Measurements from ENCODE around the gene SPI1. TPM values are rescaled to one million over a fixed set of nuclear protein-coding genes. Genes with fewer than 3 reads are reported as not detected.

SPI1 gene
- total RNA-seq, 1 donor from 2014 or later, result not detected

DNA sequence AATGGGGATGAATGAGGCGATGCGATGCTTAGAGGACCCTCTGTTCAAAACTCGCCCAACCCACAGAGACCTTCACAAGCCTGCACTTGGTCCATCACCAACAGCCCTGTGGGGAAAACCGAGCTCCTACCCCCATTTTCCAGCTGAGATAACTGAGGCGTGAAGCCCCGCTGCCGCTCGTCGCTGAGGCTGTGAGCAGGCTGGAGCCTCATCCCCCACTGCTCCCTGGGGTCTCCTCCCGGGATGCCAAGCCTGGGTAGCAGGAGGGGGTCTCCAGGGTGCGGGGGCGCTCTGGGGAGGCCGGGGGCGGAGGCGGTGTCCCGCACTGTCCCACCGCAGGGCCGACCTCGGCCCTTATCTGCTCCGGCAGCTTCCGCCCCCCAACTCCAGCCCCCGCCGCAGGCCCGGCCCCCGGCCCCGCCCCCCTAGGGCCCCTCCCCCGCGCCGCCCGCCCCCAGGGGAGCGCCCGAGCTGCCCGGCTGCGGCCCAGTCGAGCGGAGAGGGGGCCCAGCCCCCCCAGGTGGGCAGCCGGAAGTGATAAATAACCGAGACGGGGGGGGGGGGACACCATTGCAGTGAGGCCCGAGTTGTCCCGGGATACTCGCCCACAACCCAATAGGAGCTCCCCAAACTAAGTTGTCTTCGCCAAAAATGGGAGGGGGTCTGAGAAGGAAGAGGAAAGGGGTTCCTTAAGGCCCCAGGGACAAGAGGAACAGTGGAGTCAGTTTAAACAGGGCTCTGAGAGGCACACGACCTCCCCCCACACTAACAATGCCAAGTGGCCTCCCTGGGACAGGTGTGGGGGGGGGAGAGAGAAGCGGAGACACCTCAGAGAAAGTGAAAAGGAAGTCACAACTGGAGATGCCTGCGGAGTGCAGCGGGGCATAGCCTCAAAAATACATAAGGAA, 21.8 kb upstream of the SPI1 start:
- TF ChIP-seq, protein P1, sequence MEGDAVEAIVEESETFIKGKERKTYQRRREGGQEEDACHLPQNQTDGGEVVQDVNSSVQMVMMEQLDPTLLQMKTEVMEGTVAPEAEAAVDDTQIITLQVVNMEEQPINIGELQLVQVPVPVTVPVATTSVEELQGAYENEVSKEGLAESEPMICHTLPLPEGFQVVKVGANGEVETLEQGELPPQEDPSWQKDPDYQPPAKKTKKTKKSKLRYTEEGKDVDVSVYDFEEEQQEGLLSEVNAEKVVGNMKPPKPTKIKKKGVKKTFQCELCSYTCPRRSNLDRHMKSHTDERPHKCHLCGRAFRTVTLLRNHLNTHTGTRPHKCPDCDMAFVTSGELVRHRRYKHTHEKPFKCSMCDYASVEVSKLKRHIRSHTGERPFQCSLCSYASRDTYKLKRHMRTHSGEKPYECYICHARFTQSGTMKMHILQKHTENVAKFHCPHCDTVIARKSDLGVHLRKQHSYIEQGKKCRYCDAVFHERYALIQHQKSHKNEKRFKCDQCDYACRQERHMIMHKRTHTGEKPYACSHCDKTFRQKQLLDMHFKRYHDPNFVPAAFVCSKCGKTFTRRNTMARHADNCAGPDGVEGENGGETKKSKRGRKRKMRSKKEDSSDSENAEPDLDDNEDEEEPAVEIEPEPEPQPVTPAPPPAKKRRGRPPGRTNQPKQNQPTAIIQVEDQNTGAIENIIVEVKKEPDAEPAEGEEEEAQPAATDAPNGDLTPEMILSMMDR (conservative IDR thresholded peaks at IDR 0.05), result no peak
- Mint-ChIP-seq H3K4me1 (peaks cover 9% of the 10 kb centered on the region), H3K27me3 (ENCODE audit: low read depth) (no peaks in the 10 kb centered on the region), H3K27ac (ENCODE audit: unreplicated experiment) (no peak overlapping the region), H3K4me3 (peak overlapping the region; percentile 72), H3K9me3 (no peaks in the 10 kb centered on the region), H3K36me3 (ENCODE audit: low read depth) (no peaks in the 10 kb centered on the region)
- DNase-seq (ENCODE audit: low read depth, low spot score), result no peak

DNA sequence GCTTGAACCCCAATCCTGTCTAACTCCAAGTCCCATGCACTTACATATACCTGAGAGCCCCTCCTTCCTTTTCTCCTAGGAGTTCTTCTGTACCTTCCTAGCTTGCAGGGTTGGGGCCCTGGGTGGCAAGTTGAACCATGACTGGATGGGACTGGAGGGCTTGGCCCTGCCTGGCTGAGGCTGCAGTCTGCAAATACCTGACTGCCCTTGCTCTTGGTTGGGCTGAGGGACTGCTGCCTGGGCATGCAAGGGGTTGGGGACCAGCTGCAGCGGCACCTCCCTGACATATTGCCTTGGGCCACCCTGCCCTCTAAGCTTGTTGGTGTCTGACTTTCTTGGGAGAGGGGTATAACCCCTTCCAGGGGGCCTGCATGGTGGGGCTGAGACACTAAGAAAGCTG, 20.2 kb upstream of the SPI1 start:
- H3K4me3 Mint-ChIP-seq, result no peak overlapping the region
- TF ChIP-seq, protein P1 (conservative IDR thresholded peaks at IDR 0.05), result no peak
- H3K27me3 Mint-ChIP-seq (ENCODE audit: low read depth), result no peaks in the 10 kb centered on the region
- DNase-seq (ENCODE audit: low read depth, low spot score), result no peak
- H3K27ac Mint-ChIP-seq (ENCODE audit: unreplicated experiment), result no peak overlapping the region
- no peaks in the 10 kb centered on the region for H3K9me3 Mint-ChIP-seq
- H3K4me1 Mint-ChIP-seq, result peaks cover 9% of the 10 kb centered on the region
- H3K36me3 Mint-ChIP-seq (ENCODE audit: low read depth), result no peaks in the 10 kb centered on the region

DNA sequence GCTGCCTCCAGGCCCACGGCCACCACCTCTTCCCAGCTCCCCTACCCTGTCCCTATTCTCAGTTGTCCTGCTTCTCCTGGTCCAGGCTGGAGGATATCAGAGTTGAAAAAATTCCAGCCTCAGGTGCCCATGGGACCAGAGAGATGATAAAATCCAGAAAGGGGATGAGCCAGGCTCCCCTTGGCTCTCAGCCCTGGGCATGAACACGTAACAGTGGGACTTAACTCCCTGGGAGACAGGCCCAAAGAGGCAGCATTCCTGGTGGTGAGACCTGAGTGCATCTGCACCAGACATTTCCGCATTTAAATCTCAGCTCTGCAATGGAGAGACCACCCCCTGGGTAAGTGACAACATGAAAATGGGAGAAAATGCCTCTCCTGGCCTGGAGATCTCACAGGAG, 19.7 kb upstream of the SPI1 start:
- no peak overlapping the region for H3K27ac Mint-ChIP-seq (ENCODE audit: unreplicated experiment)
- no peaks in the 10 kb centered on the region for H3K9me3 Mint-ChIP-seq
- DNase-seq (ENCODE audit: low read depth, low spot score), result no peak
- no peaks in the 10 kb centered on the region for H3K36me3 Mint-ChIP-seq (ENCODE audit: low read depth)
- H3K27me3 Mint-ChIP-seq (ENCODE audit: low read depth), result no peaks in the 10 kb centered on the region
- peaks cover 9% of the 10 kb centered on the region for H3K4me1 Mint-ChIP-seq
- peak overlapping the region; percentile 31 for H3K4me3 Mint-ChIP-seq
- TF ChIP-seq, protein P1 (conservative IDR thresholded peaks at IDR 0.05), result no peak

DNA sequence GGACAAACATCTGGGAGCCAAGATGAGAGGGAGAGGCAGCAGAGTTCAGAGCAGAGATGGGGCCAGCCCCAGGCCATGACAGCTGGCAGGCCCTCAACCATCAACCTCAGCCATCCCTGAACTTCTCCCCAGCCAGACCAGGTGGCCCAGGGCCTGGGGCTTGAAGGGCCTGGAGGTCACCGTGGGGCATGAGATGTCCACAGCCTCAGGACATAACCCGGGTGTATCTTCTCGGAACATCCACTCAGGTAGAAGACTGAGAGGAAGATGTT, 17.6 kb upstream of the SPI1 start:
- H3K36me3 Mint-ChIP-seq (ENCODE audit: low read depth), result no peaks in the 10 kb centered on the region
- TF ChIP-seq, protein P1 (conservative IDR thresholded peaks at IDR 0.05), result no peak
- DNase-seq (ENCODE audit: low read depth, low spot score), result no peak
- peaks cover 9% of the 10 kb centered on the region for H3K4me1 Mint-ChIP-seq
- no peak overlapping the region for H3K27ac Mint-ChIP-seq (ENCODE audit: unreplicated experiment)
- H3K9me3 Mint-ChIP-seq, result no peaks in the 10 kb centered on the region
- H3K27me3 Mint-ChIP-seq (ENCODE audit: low read depth), result no peaks in the 10 kb centered on the region
- no peak overlapping the region for H3K4me3 Mint-ChIP-seq

DNA sequence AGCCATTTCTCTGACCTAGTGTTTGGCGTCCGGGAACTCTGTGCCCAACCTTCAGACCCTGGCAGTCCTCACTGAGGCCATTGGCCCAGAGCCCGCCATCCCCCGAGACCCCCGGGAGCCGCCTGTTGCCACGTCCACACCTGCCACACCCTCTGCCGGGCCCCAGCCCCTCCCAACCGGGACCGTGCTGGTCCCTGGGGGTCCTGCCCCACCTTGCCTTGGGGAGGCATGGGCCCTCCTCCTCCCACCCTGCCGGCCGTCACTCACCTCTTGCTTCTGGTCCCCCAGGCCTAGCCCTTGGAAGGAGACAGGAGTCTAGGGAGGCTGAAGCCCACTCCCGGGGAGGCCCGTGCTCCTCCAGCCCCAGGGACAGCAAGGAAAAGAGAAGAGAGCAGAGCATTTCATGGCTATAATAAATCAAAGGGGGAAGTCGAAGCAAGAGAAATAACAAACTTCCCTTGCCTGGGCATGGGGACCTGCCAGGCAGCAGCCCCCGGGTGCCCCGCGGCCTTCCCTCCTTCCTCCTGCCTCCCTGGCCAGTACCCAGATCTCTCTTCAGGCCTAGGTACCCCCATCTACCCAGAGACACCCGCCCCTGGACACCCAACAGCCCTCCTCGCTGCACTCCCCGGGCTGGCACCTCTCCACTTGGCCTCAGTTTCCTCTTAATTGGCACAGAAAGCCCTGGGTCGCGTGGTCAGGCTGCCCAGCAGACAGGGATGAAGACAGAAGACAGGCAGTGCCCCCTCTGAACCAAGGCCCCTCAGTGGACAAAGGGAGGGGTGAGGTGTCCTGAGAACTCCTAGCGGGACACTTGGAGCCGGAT, 17.1 kb upstream of the SPI1 start:
- peak overlapping the region; percentile 75 for H3K27ac Mint-ChIP-seq (ENCODE audit: unreplicated experiment)
- H3K9me3 Mint-ChIP-seq, result no peaks in the 10 kb centered on the region
- no peak overlapping the region for H3K4me3 Mint-ChIP-seq
- DNase-seq (ENCODE audit: low read depth, low spot score), result no peak
- TF ChIP-seq, protein P1 (conservative IDR thresholded peaks at IDR 0.05), result no peak
- no peaks in the 10 kb centered on the region for H3K36me3 Mint-ChIP-seq (ENCODE audit: low read depth)
- H3K27me3 Mint-ChIP-seq (ENCODE audit: low read depth), result no peaks in the 10 kb centered on the region
- H3K4me1 Mint-ChIP-seq, result peaks cover 6% of the 10 kb centered on the region
